ENCODE data around the gene FNDC3A. TPM values are rescaled to one million over a fixed set of nuclear protein-coding genes. Genes with fewer than 3 reads are reported as not detected.
"Not testable (repeated sequence)": the region's sequence is repeated elsewhere in the genome, so short reads cannot be mapped to it uniquely, and the experiment has no call there.

Gene FNDC3A
- total RNA-seq, 2 donors from 2014 or later = 23.8 to 38.2 TPM

DNA sequence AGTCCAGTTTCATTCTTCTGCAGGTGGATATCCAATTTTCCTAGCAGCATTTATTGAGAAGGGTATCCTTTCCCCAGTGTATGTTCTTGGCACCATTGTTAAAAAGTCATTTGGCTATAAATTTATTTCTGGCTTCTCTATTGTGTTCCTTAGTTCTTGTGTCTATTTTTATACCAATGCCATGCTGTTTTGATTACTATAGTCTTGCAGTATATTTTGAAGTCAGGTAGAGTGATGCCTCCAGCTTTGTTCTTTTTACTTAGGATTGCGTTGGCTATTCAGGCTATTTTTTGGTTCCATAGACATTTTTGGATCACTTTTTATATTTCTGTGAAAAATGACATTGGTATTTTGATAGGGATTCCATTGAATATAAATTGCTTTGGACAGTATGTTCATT, 172.7 kb downstream of the FNDC3A start:
- Mint-ChIP-seq H3K4me3 (no peak overlapping the region), H3K4me1 (peaks cover 27% of the 10 kb centered on the region), H3K27me3 (no peaks in the 10 kb centered on the region), H3K36me3 (ENCODE audit: low read depth) (peaks cover 87% of the 10 kb centered on the region), H3K27ac (no peak overlapping the region), H3K9me3 (peaks cover 10% of the 10 kb centered on the region)
- no peak for ATAC-seq (replicated peaks)

- H3K27me3 Mint-ChIP-seq; H3K9me3 Mint-ChIP-seq; H3K4me1 Mint-ChIP-seq; H3K4me3 Mint-ChIP-seq; H3K27ac Mint-ChIP-seq; ATAC-seq (replicated peaks): not testable (repeated sequence)
- peaks cover 50% of the 10 kb centered on the region for H3K36me3 Mint-ChIP-seq (ENCODE audit: low read depth)
Observed at GRCh38 chr13:49157955-49158584, 182.4 kb downstream of the FNDC3A start.

DNA sequence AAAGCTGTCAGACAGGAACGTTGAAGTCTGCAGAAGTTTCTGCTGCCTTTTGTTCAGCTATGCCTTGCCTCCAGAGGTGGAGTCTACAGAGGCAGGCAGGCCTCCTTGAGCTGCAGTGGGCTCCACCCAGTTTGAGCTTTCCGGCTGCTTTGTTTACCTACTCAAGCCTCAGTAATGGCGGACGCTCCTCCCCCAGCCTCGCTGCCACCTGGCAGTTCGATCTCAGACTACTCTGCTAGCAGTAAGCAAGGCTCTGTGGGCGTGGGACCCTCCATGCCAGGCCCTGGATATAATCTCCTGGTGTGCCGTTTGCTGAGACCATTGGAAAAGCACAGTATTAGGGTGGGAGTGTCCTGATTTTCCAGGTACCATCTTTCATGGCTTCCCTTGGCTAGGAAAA, 187.4 kb downstream of the FNDC3A start:
- H3K27me3 Mint-ChIP-seq; ATAC-seq (replicated peaks); H3K4me1 Mint-ChIP-seq; H3K4me3 Mint-ChIP-seq; H3K9me3 Mint-ChIP-seq; H3K27ac Mint-ChIP-seq: not testable (repeated sequence)
- H3K36me3 Mint-ChIP-seq (ENCODE audit: low read depth) = peaks cover 96% of the 10 kb centered on the region

DNA sequence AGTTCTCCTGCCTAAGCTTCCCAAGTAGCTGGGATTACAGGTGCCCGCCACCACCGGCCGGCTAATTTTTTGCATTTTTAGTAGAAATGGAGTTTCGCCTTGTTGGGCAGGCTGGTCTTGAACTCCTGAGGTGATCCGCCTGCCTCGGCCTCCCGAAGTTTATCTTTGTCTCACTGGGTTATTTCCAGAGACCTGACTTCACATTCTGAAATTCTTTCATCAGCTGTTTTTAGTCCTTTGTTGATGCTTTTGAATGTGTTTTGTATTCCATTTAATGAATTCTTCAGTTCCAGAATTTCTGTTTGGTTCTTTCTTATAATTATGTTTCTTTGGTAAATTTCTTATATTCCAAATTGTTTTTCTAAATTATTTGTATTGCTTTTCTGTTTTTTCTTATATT, 189.0 kb downstream of the FNDC3A start:
- H3K4me1 Mint-ChIP-seq = peaks cover 4% of the 10 kb centered on the region
- no peak overlapping the region for H3K27ac Mint-ChIP-seq
- H3K9me3 Mint-ChIP-seq = no peaks in the 10 kb centered on the region
- H3K36me3 Mint-ChIP-seq (ENCODE audit: low read depth) = peaks cover 93% of the 10 kb centered on the region
- H3K27me3 Mint-ChIP-seq = no peaks in the 10 kb centered on the region
- no peak overlapping the region for H3K4me3 Mint-ChIP-seq
- ATAC-seq (replicated peaks) = no peak

DNA sequence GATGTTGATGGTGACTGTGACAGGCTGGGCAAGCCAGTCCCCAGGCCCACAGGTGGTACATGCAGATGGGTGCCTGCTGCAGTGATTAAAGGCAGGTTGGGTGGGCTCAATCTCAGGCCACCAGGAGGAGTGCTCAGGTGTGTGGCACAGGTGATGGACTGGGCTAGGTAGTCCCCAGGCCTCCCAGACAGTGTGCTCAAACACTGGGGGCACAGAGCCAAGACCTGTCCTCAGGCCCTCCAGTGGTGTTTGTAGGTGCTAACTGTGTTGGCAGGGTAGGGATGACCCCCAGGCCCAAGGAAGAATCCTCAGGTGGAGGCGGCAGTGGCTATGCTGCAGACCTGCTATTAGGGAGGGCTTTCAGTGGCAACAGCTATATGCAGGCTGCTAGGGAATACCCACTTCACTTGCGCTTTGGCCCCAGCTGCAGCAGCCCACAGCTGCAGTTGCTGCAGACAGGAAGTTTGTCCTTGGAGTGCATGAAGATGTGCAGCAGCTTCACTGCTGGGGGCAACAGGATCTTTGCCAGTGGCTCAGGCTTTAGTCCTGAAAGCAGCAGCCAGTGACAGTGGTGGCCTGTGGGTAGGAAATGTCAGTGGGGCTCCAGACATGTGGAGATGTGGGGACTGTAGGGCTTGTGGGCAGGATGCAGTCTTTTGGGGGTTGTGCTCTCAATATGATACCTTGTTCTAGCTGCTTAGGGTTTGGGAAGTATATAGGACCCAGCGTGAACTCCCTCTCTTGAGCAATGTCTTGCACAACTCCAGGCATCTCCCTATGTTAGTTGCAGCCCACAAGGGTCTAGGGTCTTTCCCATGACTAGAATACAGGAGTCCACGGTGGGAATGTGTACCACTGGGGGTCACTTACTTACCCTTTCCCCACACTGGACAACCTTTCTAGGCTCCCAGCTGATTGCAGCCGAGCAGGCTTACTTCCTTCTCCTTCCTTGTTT, 190.4 kb downstream of the FNDC3A start:
- H3K4me3 Mint-ChIP-seq = no peak overlapping the region
- no peaks in the 10 kb centered on the region for H3K9me3 Mint-ChIP-seq
- peaks cover 92% of the 10 kb centered on the region for H3K36me3 Mint-ChIP-seq (ENCODE audit: low read depth)
- no peak overlapping the region for H3K27ac Mint-ChIP-seq
- H3K27me3 Mint-ChIP-seq = no peaks in the 10 kb centered on the region
- ATAC-seq (replicated peaks) = no peak
- peaks cover 4% of the 10 kb centered on the region for H3K4me1 Mint-ChIP-seq

- H3K4me3 Mint-ChIP-seq = no peak overlapping the region
- H3K27me3 Mint-ChIP-seq = no peaks in the 10 kb centered on the region
- H3K36me3 Mint-ChIP-seq (ENCODE audit: low read depth) = peaks cover 89% of the 10 kb centered on the region
- no peak overlapping the region for H3K27ac Mint-ChIP-seq
- no peaks in the 10 kb centered on the region for H3K4me1 Mint-ChIP-seq
- no peak for ATAC-seq (replicated peaks)
- no peaks in the 10 kb centered on the region for H3K9me3 Mint-ChIP-seq
Observed at GRCh38 chr13:49171359-49171758, 195.6 kb downstream of the FNDC3A start.

GRCh38 chr13:49183672-49184325, 208.1 kb downstream of the FNDC3A start:
- Mint-ChIP-seq H3K9me3 (no peaks in the 10 kb centered on the region), H3K4me3 (no peak overlapping the region), H3K36me3 (ENCODE audit: low read depth) (peaks cover 25% of the 10 kb centered on the region), H3K4me1 (no peaks in the 10 kb centered on the region), H3K27me3 (no peaks in the 10 kb centered on the region), H3K27ac (no peak overlapping the region)
- peak; percentile 72 for ATAC-seq (replicated peaks)

DNA sequence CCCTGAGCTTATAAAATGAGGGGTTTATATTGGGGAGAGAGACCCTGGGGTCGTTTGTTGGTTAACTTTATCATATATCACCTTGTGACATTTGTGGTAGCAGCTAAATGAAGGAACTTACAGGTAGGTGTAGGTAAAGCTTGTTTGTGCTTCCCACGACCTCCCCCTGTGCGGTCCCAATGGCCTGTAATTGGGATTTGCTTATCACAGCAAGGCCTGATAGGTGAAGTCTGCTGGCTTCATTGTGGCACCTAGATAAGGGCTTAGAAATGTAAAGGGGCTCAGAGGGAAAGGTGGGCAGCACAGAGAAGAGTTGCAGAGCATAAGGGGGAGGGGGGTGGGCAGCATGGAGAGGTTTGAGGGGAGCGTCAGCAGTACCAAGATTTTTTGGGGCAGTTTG, 208.9 kb downstream of the FNDC3A start:
- Mint-ChIP-seq H3K27ac (no peak overlapping the region), H3K27me3 (no peaks in the 10 kb centered on the region), H3K36me3 (ENCODE audit: low read depth) (peaks cover 17% of the 10 kb centered on the region), H3K9me3 (no peaks in the 10 kb centered on the region), H3K4me3 (no peak overlapping the region), H3K4me1 (no peaks in the 10 kb centered on the region)
- no peak for ATAC-seq (replicated peaks)

DNA sequence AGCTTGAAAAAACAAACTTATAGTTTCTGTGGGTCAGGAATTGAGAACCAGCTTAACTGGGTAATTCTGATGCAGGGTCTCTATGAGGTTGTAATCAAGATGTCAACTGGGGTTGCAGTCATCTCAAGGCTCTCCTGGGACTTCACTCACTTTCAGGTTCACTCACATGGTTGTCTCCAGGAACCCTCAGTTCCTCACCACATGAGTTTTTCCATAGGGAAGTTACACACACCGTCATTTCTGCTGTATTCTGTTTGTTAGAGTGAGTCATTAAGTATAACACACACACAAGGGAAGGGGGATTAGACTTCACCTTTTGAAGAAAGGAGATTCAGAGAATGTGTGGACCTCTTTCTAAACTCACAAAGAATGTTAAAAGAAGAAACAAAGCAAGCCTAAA, 209.6 kb downstream of the FNDC3A start:
- no peak overlapping the region for H3K4me3 Mint-ChIP-seq
- peaks cover 11% of the 10 kb centered on the region for H3K36me3 Mint-ChIP-seq (ENCODE audit: low read depth)
- H3K27ac Mint-ChIP-seq = no peak overlapping the region
- H3K4me1 Mint-ChIP-seq = no peaks in the 10 kb centered on the region
- no peaks in the 10 kb centered on the region for H3K9me3 Mint-ChIP-seq
- peak; percentile 72 for ATAC-seq (replicated peaks)
- no peaks in the 10 kb centered on the region for H3K27me3 Mint-ChIP-seq

DNA sequence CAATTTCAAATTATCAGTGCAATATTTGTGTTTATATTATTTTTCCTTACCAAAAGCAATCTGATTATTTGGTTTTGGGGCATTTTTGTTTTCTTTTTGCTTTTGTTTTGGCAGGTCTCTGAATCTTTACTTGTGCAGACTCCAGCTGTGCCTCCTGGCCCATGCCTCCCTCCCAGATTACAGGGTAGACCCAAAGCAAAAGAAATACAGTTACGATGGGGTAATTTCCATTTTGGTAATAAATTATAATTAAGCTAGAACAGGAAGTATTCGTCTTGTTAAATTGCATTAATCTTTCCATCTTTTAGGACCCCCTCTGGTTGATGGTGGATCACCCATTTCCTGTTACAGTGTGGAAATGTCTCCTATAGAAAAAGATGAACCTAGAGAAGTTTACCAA, 215.2 kb downstream of the FNDC3A start:
- no peaks in the 10 kb centered on the region for H3K4me1 Mint-ChIP-seq
- H3K27ac Mint-ChIP-seq = no peak overlapping the region
- H3K9me3 Mint-ChIP-seq = no peaks in the 10 kb centered on the region
- H3K27me3 Mint-ChIP-seq = no peaks in the 10 kb centered on the region
- no peak for ATAC-seq (replicated peaks)
- H3K36me3 Mint-ChIP-seq (ENCODE audit: low read depth) = peaks cover 37% of the 10 kb centered on the region
- no peak overlapping the region for H3K4me3 Mint-ChIP-seq

- Mint-ChIP-seq H3K36me3 (ENCODE audit: low read depth) (peaks cover 84% of the 10 kb centered on the region), H3K27me3 (no peaks in the 10 kb centered on the region), H3K27ac (no peak overlapping the region), H3K4me3 (no peak overlapping the region), H3K9me3 (no peaks in the 10 kb centered on the region), H3K4me1 (no peaks in the 10 kb centered on the region)
- ATAC-seq (replicated peaks) = no peak
Observed at GRCh38 chr13:49206641-49207040, 230.9 kb downstream of the FNDC3A start.

GRCh38 chr13:49208619-49209018, 232.9 kb downstream of the FNDC3A start:
- Mint-ChIP-seq H3K9me3 (no peaks in the 10 kb centered on the region), H3K27ac (no peak overlapping the region), H3K4me1 (no peaks in the 10 kb centered on the region), H3K27me3 (no peaks in the 10 kb centered on the region), H3K4me3 (no peak overlapping the region), H3K36me3 (ENCODE audit: low read depth) (peaks cover 66% of the 10 kb centered on the region)
- ATAC-seq (replicated peaks) = no peak

GRCh38 chr13:49210114-49210513, 234.4 kb downstream of the FNDC3A start:
- Mint-ChIP-seq H3K4me1 (no peaks in the 10 kb centered on the region), H3K27me3 (no peaks in the 10 kb centered on the region), H3K4me3 (no peak overlapping the region), H3K27ac (no peak overlapping the region), H3K9me3 (no peaks in the 10 kb centered on the region), H3K36me3 (ENCODE audit: low read depth) (peaks cover 51% of the 10 kb centered on the region)
- no peak for ATAC-seq (replicated peaks)

- H3K27me3 Mint-ChIP-seq = no peaks in the 10 kb centered on the region
- peaks cover 45% of the 10 kb centered on the region for H3K36me3 Mint-ChIP-seq (ENCODE audit: low read depth)
- H3K4me1 Mint-ChIP-seq = no peaks in the 10 kb centered on the region
- H3K4me3 Mint-ChIP-seq = no peak overlapping the region
- H3K27ac Mint-ChIP-seq = no peak overlapping the region
- no peaks in the 10 kb centered on the region for H3K9me3 Mint-ChIP-seq
- no peak for ATAC-seq (replicated peaks)
Observed at GRCh38 chr13:49210669-49211068, 235.0 kb downstream of the FNDC3A start.

DNA sequence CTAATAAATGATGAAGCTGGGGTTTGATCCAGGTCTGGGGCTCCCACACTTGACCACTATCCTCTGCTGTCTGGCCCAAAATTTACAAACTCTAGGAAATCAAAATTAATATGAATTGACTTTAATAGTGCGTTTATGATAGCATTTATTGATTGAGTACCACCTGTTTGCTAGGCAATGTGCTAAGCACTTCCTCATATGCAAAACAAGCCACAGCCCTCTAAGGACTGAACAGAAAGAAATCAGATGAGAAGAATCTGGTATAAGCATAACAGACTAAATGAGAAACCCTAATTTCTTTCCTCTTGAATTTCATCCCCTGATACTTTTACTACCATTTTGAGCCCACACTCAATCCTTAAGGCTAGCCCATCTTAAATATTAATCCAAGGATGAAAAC, 237.8 kb downstream of the FNDC3A start:
- peaks cover 17% of the 10 kb centered on the region for H3K36me3 Mint-ChIP-seq (ENCODE audit: low read depth)
- peaks cover 9% of the 10 kb centered on the region for H3K4me1 Mint-ChIP-seq
- peaks cover 20% of the 10 kb centered on the region for H3K27me3 Mint-ChIP-seq
- no peak for ATAC-seq (replicated peaks)
- no peaks in the 10 kb centered on the region for H3K9me3 Mint-ChIP-seq
- peak overlapping the region; percentile 8 for H3K27ac Mint-ChIP-seq
- no peak overlapping the region for H3K4me3 Mint-ChIP-seq
